IgD-negative memory B cell (primary cell): Measurements from ENCODE around the gene SEC31B. TPM values are rescaled to one million over a fixed set of nuclear protein-coding genes. Genes with fewer than 3 reads are reported as not detected.

ENCODE experiments used
- H3K27ac Mint-ChIP-seq, 3 donors: one replicate each; pipeline ENCODE4 v1.8.0; 2020 to 2022; ENCODE audit warnings: mild to moderate bottlenecking in 3 of 3, mixed read lengths in 3 of 3, moderate library complexity in 1 of 3
- H3K27me3 Mint-ChIP-seq: one replicate; pipeline ENCODE4 v1.8.0; 2021; ENCODE audit warnings: mixed read lengths
- H3K36me3 Mint-ChIP-seq: one replicate; pipeline ENCODE4 v1.8.0; 2020; ENCODE audit warnings: mild to moderate bottlenecking, mixed read lengths
- H3K4me1 Mint-ChIP-seq, 3 donors: one replicate each; pipeline ENCODE4 v1.8.0; 2020 to 2022; ENCODE audit warnings: mixed read lengths in 3 of 3, mild to moderate bottlenecking in 1 of 3
- H3K4me3 Mint-ChIP-seq, 4 donors: one replicate each; pipeline ENCODE4 v1.8.0; 2020 to 2022; ENCODE audit warnings: mild to moderate bottlenecking in 4 of 4, mixed read lengths in 4 of 4, moderate library complexity in 3 of 4
- H3K9me3 Mint-ChIP-seq, 3 donors: one replicate each; pipeline ENCODE4 v1.8.0; 2020 to 2021; ENCODE audit warnings: mixed read lengths in 3 of 3, mild to moderate bottlenecking in 1 of 3
- polyA plus RNA-seq: library from polyadenylated mRNA; unstranded; fragments of 300-500 nt; fragmentation: Illumina TruSeq; gene quantifications from one replicate; pipeline ENCODE4 v1.2.3, GENCODE V29; 2021

The SEC31B gene
- polyA plus RNA-seq, 1 donor from 2014 or later, result 0.13 TPM

DNA sequence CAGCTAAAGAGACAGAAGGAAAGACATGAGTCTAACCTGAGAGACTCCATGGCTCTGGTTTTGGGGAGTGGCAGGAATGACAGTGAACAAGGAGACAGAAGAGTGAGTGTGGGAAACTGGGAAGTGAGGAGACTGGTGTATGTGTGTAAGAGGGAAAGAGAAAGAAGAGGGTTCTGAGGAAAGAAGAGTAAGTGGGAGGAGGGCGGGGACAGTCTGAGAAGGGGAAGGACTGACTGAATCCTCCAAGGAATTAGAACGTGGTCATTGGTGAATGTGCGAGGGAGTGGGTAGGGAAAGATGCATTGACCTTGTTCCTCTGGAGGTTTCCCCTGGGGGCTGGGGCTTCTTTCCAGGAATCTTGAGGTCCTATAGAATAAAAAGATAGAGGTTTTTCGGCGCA, 30.3 kb downstream of the SEC31B start:
- Mint-ChIP-seq H3K4me1 (peaks cover 0 to 3% (median 0%) of the 10 kb centered on the region in 3 donors), H3K9me3 (no peaks in the 10 kb centered on the region), H3K27ac (peak overlapping the region in 1 of 3 donors; percentile 24), H3K27me3 (no peaks in the 10 kb centered on the region), H3K4me3 (no peak overlapping the region), H3K36me3 (peaks cover 19% of the 10 kb centered on the region)

DNA sequence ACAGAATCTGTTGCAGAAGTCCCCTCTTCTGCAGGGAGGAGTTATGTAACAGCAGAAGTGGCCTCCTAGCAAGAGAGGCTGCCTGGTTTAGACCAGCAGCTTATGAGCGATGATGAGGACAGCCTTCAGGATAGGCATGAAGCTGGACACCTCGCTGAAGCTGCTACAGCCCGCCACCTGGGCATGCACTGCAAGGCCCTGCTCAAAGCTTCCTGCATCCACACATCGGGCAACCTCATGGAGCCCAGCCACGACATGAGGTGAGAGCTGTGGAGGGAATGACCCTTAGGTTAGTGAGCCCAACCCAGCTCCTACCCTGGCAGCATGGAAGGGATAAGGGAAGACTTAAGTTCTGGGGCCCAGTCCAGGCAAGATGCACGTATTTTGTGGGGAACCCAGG, 32.1 kb downstream of the SEC31B start:
- Mint-ChIP-seq H3K9me3 (no peaks in the 10 kb centered on the region), H3K27me3 (no peaks in the 10 kb centered on the region), H3K36me3 (peaks cover 17% of the 10 kb centered on the region), H3K27ac (no peak overlapping the region), H3K4me1 (peaks cover 3 to 5% (median 5%) of the 10 kb centered on the region in 3 donors), H3K4me3 (no peak overlapping the region)

DNA sequence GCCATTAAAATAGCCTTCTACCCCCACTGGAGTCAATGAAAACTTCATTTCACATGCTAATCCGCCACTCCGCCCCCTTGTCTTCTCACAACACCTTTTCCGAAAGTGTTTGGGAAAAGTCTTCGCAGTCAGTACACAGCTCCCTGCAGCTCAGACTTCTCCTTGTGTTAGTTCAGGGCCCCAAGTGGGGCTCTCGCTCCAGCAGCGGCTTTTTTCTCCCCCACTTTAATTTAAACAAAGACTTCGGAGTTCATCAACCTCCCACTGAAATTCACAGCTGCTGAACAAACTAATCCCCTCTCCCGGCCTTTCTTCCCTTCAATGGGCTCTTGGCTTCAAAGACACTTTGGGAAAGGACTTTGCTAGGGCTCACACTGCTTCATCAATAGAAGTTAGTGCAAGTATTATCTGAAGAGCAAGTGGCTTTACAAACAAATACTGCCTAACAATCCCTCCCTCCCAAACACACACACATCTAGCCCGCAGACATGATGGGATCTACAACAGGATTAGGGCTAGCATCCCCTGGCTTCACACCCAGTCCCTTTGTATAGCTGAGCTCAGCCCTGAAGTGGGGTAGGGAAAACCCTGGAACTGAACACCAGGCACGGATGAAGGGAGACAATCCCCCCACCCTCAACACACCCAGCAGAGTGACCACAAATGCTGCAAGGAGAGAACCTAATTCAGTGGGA, 33.7 kb downstream of the SEC31B start:
- peaks cover 0 to 2% (median 0%) of the 10 kb centered on the region in 3 donors for H3K9me3 Mint-ChIP-seq
- H3K4me3 Mint-ChIP-seq, result no peak overlapping the region
- peaks cover 3 to 9% (median 7%) of the 10 kb centered on the region in 3 donors for H3K4me1 Mint-ChIP-seq
- no peak overlapping the region for H3K27ac Mint-ChIP-seq
- peaks cover 17% of the 10 kb centered on the region for H3K36me3 Mint-ChIP-seq
- H3K27me3 Mint-ChIP-seq, result peaks cover 4% of the 10 kb centered on the region

DNA sequence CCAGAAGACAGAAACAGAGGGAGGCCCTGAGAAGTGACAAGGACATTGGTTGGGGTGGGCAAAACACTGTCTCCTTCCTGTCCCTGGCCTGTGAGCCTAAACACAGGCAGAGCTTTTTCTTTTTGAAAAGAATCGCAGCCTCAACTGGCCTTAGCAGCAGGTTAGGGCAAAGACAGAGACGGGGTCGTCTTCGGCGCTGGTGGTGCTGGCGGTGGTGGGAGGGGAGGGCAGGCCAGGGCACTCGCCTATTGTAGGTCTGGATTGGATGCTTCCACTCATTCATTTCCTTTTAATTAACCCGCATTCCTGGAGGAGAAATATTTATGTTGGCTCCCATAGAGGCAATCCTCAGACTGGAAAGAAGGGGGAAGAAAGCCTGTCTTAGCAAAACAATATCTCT, 34.3 kb downstream of the SEC31B start:
- Mint-ChIP-seq H3K9me3 (peaks cover 0 to 2% (median 0%) of the 10 kb centered on the region in 3 donors), H3K27ac (no peak overlapping the region), H3K4me3 (no peak overlapping the region), H3K36me3 (peaks cover 14% of the 10 kb centered on the region), H3K27me3 (peaks cover 5% of the 10 kb centered on the region), H3K4me1 (peaks cover 3 to 9% (median 7%) of the 10 kb centered on the region in 3 donors)

DNA sequence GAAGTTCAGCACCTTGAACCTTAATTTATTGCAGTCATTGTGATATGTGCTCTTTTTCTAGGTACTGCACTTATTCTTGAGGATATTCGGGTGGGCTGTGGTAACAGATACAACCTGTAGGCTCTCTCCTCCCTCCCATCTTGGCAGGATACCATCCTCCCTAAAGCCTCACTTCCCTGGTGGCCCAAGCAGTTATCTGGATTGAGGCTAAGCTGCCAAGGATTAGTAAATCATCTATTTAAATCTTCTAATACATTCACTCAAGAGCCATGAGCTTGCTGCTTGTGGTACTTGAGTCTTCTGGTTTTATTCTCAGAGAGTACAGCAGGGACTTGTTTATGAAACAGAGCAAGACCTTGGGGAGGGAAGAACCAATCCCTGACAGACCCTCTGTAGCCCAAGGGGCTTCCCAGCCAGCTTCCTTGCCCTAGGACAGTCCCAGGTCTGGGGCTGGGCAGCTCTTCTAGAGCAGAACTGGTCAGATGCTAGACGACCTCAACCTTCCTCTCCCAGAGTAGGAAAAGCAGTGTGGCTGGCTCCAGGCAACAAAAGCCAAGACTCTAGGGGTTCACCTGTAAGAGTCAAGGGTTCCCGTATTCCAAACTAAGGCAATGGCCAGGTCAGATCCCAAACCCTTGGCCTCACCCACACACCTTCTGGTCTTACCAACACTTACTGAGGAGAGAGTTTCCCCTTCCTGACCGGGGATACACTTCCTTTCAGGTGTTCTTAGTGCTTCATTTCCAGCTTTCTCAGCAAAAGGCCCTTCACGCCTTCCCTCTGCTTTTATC, 35.6 kb downstream of the SEC31B start:
- H3K36me3 Mint-ChIP-seq, result peaks cover 9% of the 10 kb centered on the region
- H3K9me3 Mint-ChIP-seq, result peaks cover 0 to 2% (median 2%) of the 10 kb centered on the region in 3 donors
- H3K4me3 Mint-ChIP-seq, result peak overlapping the region in 3 of 4 donors; percentile 8 to 85 (median 41)
- H3K27me3 Mint-ChIP-seq, result peaks cover 14% of the 10 kb centered on the region
- no peak overlapping the region for H3K27ac Mint-ChIP-seq
- H3K4me1 Mint-ChIP-seq, result peaks cover 3 to 9% (median 6%) of the 10 kb centered on the region in 3 donors

DNA sequence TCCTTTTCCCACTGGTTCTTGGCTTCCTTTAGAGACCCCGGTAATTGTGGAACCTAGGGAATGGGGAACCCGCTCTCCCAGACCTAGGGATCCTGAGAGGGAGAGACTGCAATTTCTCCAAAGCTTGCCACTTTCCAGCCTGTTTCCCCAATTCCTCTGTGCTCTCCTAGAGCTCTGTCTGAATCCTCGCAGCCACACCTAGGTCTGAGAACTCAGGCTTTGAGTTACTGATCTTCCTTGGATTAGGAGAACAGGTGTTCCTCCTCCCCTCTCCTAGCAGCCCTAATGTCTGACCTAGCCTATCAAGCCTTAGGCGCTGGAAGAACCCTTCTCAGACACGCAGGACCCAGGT, 36.9 kb downstream of the SEC31B start:
- peak overlapping the region; percentile 8 to 90 (median 84) for H3K4me3 Mint-ChIP-seq
- peaks cover 9% of the 10 kb centered on the region for H3K36me3 Mint-ChIP-seq
- H3K27me3 Mint-ChIP-seq, result peaks cover 14% of the 10 kb centered on the region
- peaks cover 3 to 9% (median 6%) of the 10 kb centered on the region in 3 donors for H3K4me1 Mint-ChIP-seq
- peaks cover 0 to 2% (median 2%) of the 10 kb centered on the region in 3 donors for H3K9me3 Mint-ChIP-seq
- no peak overlapping the region for H3K27ac Mint-ChIP-seq

DNA sequence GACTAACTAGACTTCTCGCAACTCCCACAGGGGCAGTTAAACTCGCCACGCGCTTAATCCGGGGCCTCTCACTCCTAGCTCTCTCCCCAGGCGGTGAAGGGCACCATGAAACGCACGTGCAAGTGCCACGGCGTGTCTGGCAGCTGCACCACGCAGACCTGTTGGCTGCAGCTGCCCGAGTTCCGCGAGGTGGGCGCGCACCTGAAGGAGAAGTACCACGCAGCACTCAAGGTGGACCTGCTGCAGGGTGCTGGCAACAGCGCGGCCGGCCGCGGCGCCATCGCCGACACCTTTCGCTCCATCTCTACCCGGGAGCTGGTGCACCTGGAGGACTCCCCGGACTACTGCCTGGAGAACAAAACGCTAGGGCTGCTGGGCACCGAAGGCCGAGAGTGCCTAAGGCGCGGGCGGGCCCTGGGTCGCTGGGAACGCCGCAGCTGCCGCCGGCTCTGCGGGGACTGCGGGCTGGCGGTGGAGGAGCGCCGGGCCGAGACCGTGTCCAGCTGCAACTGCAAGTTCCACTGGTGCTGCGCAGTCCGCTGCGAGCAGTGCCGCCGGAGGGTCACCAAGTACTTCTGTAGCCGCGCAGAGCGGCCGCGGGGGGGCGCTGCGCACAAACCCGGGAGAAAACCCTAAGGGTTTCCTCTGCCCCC, 37.4 kb downstream of the SEC31B start:
- Mint-ChIP-seq H3K27me3 (peaks cover 14% of the 10 kb centered on the region), H3K4me3 (peak overlapping the region; percentile 8 to 90 (median 84)), H3K4me1 (peaks cover 3 to 9% (median 6%) of the 10 kb centered on the region in 3 donors), H3K36me3 (peaks cover 9% of the 10 kb centered on the region), H3K9me3 (peaks cover 0 to 2% (median 2%) of the 10 kb centered on the region in 3 donors), H3K27ac (peak overlapping the region in 1 of 3 donors; percentile 80)

DNA sequence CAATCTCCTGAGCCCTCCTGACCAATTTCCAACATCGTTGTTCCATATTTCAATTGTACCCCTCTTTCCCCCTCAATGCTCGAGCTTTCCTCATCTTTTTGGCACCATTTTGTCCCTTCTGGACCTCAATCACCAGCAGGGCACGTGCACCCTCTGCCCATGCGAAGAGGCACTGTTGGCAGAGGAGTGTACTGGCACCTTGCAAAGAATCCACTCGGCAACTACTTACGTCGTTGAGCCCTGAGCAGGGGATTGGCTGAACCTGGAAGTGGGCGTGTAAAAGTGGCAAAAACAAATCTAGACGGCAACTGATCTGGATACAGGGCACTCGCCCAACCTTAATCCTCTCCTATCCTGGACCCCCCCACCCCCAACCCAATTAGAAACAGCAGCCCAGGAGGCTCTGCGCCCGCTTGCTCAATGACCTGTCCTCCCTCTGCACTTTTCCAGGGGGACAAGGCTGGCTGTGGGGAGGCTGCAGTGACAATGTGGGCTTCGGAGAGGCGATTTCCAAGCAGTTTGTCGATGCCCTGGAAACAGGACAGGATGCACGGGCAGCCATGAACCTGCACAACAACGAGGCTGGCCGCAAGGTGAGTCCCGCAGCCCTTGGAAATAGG, 38.1 kb downstream of the SEC31B start:
- Mint-ChIP-seq H3K36me3 (peaks cover 8% of the 10 kb centered on the region), H3K9me3 (peaks cover 0 to 2% (median 2%) of the 10 kb centered on the region in 3 donors), H3K27me3 (peaks cover 14% of the 10 kb centered on the region), H3K27ac (peak overlapping the region in 1 of 3 donors; percentile 64), H3K4me1 (peaks cover 3 to 9% (median 5%) of the 10 kb centered on the region in 3 donors), H3K4me3 (peak overlapping the region; percentile 8 to 90 (median 84))

DNA sequence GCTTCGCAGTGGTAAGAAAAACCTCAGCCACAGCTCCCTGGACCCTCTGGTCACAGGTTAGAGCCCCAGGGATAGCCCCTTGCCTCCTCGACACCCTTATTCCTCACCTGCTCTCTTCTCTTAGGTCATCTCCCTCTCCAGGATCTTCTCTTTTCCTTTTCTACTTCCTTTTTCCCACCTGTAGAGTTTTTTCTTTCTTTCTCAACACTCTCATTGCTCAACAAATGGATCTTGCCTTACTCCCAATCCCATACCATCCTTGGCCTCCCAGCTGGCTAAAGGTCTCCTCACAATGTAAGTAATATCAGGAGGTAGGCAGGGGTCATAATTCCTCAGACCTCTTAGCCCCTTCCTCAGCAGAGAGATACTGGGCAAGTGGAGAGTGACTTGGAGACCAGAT, 39.7 kb downstream of the SEC31B start:
- Mint-ChIP-seq H3K9me3 (peaks cover 0 to 2% (median 2%) of the 10 kb centered on the region in 3 donors), H3K27ac (peak overlapping the region in 1 of 3 donors; percentile 20), H3K27me3 (peaks cover 14% of the 10 kb centered on the region), H3K4me3 (no peak overlapping the region), H3K36me3 (peaks cover 3% of the 10 kb centered on the region), H3K4me1 (peaks cover 3 to 9% (median 5%) of the 10 kb centered on the region in 3 donors)

DNA sequence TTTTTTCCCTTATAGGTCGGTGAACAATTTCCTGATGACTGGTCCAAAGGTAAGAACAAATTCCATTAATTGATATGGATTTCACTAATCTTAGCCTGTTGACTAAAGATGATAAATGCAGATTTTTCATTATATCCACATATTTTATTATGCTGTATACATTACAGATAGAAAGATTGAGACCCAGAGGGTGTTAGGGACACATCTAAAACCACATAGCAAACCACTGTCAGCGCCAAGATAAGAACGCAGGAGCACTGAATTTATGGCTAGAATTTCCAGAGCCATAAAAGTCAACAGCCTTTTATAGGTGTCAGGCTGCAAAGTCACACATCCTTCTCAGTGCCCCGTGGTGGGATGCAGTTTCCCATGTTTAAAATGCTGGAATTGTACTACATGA, 40.6 kb downstream of the SEC31B start:
- no peak overlapping the region for H3K27ac Mint-ChIP-seq
- no peaks in the 10 kb centered on the region for H3K36me3 Mint-ChIP-seq
- no peak overlapping the region for H3K4me3 Mint-ChIP-seq
- peaks cover 3 to 9% (median 5%) of the 10 kb centered on the region in 3 donors for H3K4me1 Mint-ChIP-seq
- peaks cover 14% of the 10 kb centered on the region for H3K27me3 Mint-ChIP-seq
- peaks cover 0 to 2% (median 2%) of the 10 kb centered on the region in 3 donors for H3K9me3 Mint-ChIP-seq

DNA sequence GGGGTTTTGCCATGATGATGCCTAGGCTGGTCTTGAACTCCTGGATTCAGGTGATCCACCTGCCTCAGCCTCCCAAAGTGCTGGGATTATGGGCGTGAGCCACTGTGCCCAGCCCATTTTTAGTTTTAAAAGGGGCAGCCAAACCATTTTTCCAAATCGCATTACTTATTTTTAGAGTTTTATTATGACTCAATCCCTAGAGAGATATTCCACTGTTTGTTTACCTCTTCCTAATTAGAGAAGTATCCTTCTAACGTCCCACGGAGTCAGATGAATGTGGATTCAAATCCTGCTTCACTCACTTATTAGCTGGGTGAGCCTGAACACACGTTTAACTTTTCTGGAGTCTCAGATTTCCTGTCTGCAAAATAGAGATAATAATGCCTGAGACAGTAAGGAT, 41.7 kb downstream of the SEC31B start:
- no peak overlapping the region for H3K27ac Mint-ChIP-seq
- peaks cover 0 to 4% (median 2%) of the 10 kb centered on the region in 3 donors for H3K4me1 Mint-ChIP-seq
- peaks cover 0 to 2% (median 2%) of the 10 kb centered on the region in 3 donors for H3K9me3 Mint-ChIP-seq
- no peak overlapping the region for H3K4me3 Mint-ChIP-seq
- peaks cover 14% of the 10 kb centered on the region for H3K27me3 Mint-ChIP-seq
- no peaks in the 10 kb centered on the region for H3K36me3 Mint-ChIP-seq

DNA sequence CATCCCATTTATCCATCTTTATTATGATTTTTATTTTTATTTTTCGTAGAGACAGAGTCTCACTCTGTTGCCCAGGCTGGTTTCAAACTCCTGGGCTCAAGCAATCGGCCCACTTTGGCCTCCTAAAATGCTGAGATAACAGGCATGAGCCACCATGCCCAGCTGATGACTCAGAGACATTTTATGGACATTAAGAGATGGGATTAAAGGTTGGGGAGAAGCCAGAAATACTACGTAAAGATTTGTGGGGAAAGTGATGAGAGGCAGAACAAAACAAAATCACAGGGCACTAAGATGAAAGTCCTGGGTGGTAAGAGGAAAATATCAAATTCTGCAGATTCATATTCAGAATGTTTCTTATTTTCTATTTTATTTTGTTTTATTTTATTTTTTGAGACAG, 49.3 kb downstream of the SEC31B start:
- Mint-ChIP-seq H3K36me3 (no peaks in the 10 kb centered on the region), H3K4me1 (no peaks in the 10 kb centered on the region), H3K27me3 (peaks cover 7% of the 10 kb centered on the region), H3K4me3 (no peak overlapping the region), H3K27ac (no peak overlapping the region), H3K9me3 (no peaks in the 10 kb centered on the region)

DNA sequence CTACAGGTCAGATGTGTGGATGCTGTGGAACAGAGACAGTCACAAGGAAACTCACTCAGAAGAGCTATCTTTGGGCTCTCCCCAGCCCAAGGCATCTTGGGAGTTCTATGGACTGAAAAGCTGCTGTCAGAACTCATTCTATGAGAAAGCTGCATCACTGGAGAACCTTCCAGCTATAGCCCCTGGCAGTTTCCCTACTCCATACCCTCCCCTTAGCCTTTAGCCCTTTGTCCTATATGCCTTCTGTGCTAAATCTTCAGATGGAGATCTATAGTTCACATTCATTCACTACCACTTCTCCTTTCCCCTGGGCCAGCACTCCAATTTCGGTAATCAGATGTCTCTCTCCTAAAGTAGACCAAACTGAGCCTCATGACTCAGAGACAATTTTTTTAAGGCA, 49.9 kb downstream of the SEC31B start:
- Mint-ChIP-seq H3K27me3 (peaks cover 7% of the 10 kb centered on the region), H3K36me3 (no peaks in the 10 kb centered on the region), H3K9me3 (no peaks in the 10 kb centered on the region), H3K27ac (no peak overlapping the region), H3K4me3 (no peak overlapping the region), H3K4me1 (no peaks in the 10 kb centered on the region)

DNA sequence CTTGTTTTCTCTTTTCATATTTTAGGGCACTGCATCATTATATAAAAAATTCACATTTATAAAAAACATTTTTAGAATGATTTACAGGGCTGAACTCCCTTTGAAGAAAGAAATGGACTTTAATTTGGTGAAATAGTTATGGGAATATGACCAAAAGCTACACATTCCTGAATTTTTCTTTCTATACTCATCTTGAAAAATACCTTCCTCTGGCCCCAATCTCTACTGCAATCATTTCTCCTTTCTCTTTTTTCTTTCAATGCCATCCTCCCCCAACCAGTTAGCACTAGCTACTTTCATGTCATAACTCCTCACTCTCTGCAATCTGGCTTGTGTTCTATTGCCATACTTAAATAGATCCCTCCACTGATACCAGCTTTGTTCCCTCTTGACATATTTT, 50.7 kb downstream of the SEC31B start:
- no peaks in the 10 kb centered on the region for H3K4me1 Mint-ChIP-seq
- no peaks in the 10 kb centered on the region for H3K36me3 Mint-ChIP-seq
- no peaks in the 10 kb centered on the region for H3K9me3 Mint-ChIP-seq
- H3K27ac Mint-ChIP-seq, result no peak overlapping the region
- no peak overlapping the region for H3K4me3 Mint-ChIP-seq
- H3K27me3 Mint-ChIP-seq, result peaks cover 7% of the 10 kb centered on the region

DNA sequence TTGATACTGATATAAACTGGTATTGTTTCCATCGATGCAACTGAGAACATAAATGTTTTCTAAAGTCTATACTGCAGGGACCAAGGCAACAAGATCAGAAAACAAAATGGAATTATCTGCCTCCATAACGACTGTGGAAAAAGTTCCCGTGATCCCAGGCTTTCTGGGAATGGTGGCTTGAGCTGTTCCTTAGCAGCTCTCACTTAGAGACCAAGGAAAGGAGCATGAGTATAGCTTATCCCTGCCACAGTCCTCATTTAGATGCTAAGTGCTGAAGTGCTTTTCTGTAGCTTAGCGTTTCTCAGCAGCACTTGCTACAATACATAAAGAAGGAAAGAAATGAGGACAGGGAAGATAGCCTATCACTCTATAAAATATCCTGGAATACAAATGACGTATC, 51.3 kb downstream of the SEC31B start:
- H3K4me1 Mint-ChIP-seq, result no peaks in the 10 kb centered on the region
- H3K36me3 Mint-ChIP-seq, result no peaks in the 10 kb centered on the region
- no peak overlapping the region for H3K4me3 Mint-ChIP-seq
- no peaks in the 10 kb centered on the region for H3K9me3 Mint-ChIP-seq
- peaks cover 10% of the 10 kb centered on the region for H3K27me3 Mint-ChIP-seq
- no peak overlapping the region for H3K27ac Mint-ChIP-seq
